Liver (tissue), 9 donors: ENCODE data around the gene TFE3. TPM values are rescaled to one million over a fixed set of nuclear protein-coding genes. Genes with fewer than 3 reads are reported as not detected.

Experiments
- DNase-seq: peaks from one replicate; pipeline ENCODE4 v3.0.0-alpha.2; 2017; ENCODE audit warnings: low spot score
- H3K27ac ChIP-seq, 2 donors: one replicate each; pipeline ENCODE4 v1.7.0; 2013; ENCODE audit warnings: inconsistent platforms in 2 of 2, low read length in 2 of 2, control low read depth in 1 of 2, low read depth in 1 of 2, mild to moderate bottlenecking in 1 of 2
- H3K27me3 ChIP-seq, 4 donors: one replicate each; pipeline versions ENCODE4 v1.6.1 to v1.7.0; 2013; ENCODE audit warnings: low read length in 3 of 4, inconsistent platforms in 1 of 4, mild to moderate bottlenecking in 1 of 4, moderate library complexity in 1 of 4; ENCODE audit not compliant: control insufficient read depth in 4 of 4, insufficient read depth in 4 of 4
- H3K36me3 ChIP-seq, 4 donors: one replicate each; pipeline versions ENCODE4 v1.6.1 to v1.7.0; 2013; ENCODE audit warnings: low read length in 3 of 4, mild to moderate bottlenecking in 3 of 4, low read depth in 1 of 4, moderate library complexity in 1 of 4; ENCODE audit not compliant: control insufficient read depth in 4 of 4, insufficient read depth in 3 of 4
- H3K4me1 ChIP-seq, 4 donors: one replicate each; pipeline versions ENCODE4 v1.6.1 to v1.7.0; 2013; ENCODE audit warnings: low read length in 3 of 4, mild to moderate bottlenecking in 3 of 4, moderate library complexity in 1 of 4; ENCODE audit not compliant: control insufficient read depth in 4 of 4, insufficient read depth in 4 of 4
- H3K4me3 ChIP-seq, 3 donors: one replicate each; pipeline versions ENCODE4 v1.6.1 to v1.7.0; 2013; ENCODE audit warnings: low read length in 3 of 3, control low read depth in 1 of 3, low read depth in 1 of 3, mild to moderate bottlenecking in 1 of 3
- H3K9ac ChIP-seq, 2 donors: one replicate each; pipeline ENCODE4 v1.7.0; 2013; ENCODE audit warnings: low read length in 2 of 2, mild to moderate bottlenecking in 2 of 2, moderate library complexity in 2 of 2, control low read depth in 1 of 2, low read depth in 1 of 2
- H3K9me3 ChIP-seq, 4 donors: one replicate each; pipeline versions ENCODE4 v1.6.1 to v1.7.0; 2013; ENCODE audit warnings: low read length in 3 of 4; ENCODE audit not compliant: control insufficient read depth in 4 of 4
- ATF3 ChIP-seq: IDR thresholded peaks from 2 replicates; pipeline ENCODE4 v1.6.1; 2016; ENCODE audit warnings: antibody characterized with exemption
- EGR1 ChIP-seq, 2 donors: IDR thresholded peaks; 2 replicates each; pipeline ENCODE4 v1.6.1; 2016 to 2018; ENCODE audit warnings: antibody characterized with exemption in 2 of 2, low read depth in 2 of 2
- FOXA1 ChIP-seq: IDR thresholded peaks from 2 replicates; pipeline ENCODE4 v1.6.1; 2016; ENCODE audit warnings: antibody characterized with exemption
- FOXA2 ChIP-seq: IDR thresholded peaks from 2 replicates; pipeline ENCODE4 v1.6.1; 2016; ENCODE audit warnings: antibody characterized with exemption
- GABPA ChIP-seq, 2 donors: IDR thresholded peaks in 1 of 2; conservative IDR thresholded peaks in 1 of 2; 2 replicates each; pipeline ENCODE4 v1.6.1; 2016; ENCODE audit warnings: antibody characterized with exemption in 2 of 2, mild to moderate bottlenecking in 1 of 2, moderate library complexity in 1 of 2
- HNF4A ChIP-seq, 2 donors: conservative IDR thresholded peaks; 2 replicates each; pipeline ENCODE4 v1.6.1; 2016; ENCODE audit warnings: antibody characterized with exemption in 2 of 2, mild to moderate bottlenecking in 2 of 2
- HNF4G ChIP-seq: IDR thresholded peaks from 2 replicates; pipeline ENCODE4 v1.6.1; 2016; ENCODE audit warnings: antibody characterized with exemption
- JUND ChIP-seq, 2 donors: IDR thresholded peaks; 2 replicates each; pipeline ENCODE4 v1.6.1; 2016; ENCODE audit warnings: antibody characterized with exemption in 2 of 2
- MAX ChIP-seq: IDR thresholded peaks from 2 replicates; pipeline ENCODE4 v1.6.1; 2016; ENCODE audit warnings: antibody characterized with exemption
- RAD21 ChIP-seq, 2 donors: IDR thresholded peaks; 2 replicates each; pipeline ENCODE4 v1.6.1; 2016; ENCODE audit warnings: antibody characterized with exemption in 2 of 2, mild to moderate bottlenecking in 2 of 2
- RXRA ChIP-seq, 2 donors: IDR thresholded peaks; 2 replicates each; pipeline ENCODE4 v1.6.1; 2017 to 2018; ENCODE audit warnings: antibody characterized with exemption in 2 of 2, mild to moderate bottlenecking in 1 of 2
- SP1 ChIP-seq: IDR thresholded peaks from 2 replicates; pipeline ENCODE4 v1.6.1; 2018; ENCODE audit warnings: antibody characterized with exemption, mild to moderate bottlenecking
- TAF1 ChIP-seq: conservative IDR thresholded peaks from 2 replicates; pipeline ENCODE4 v1.6.1; 2016; ENCODE audit warnings: antibody characterized with exemption, mild to moderate bottlenecking
- YY1 ChIP-seq: IDR thresholded peaks from 2 replicates; pipeline ENCODE4 v1.6.1; 2016; ENCODE audit warnings: antibody characterized with exemption, mild to moderate bottlenecking
- WGBS: extraction: QIAGEN DNeasy Blood & Tissue Kit; methylation state at CpG from one replicate; pipeline ENCODE4 v1.1.7; 2013; 5-methylcytosine and 5-hydroxymethylcytosine counted together
- polyA plus RNA-seq, 2 donors: library from polyadenylated mRNA; stranded (reverse) in 1 of 2; unstranded in 1 of 2; fragments of 200-250 nt in 1 of 2; fragments of >200 nt in 1 of 2; fragmentation: Nextera tagmentation in 1 of 2; extraction: Ambion mirVana in 1 of 2; gene quantifications; one replicate each; pipeline versions ENCODE4 v1.2.1 to v1.2.3, GENCODE V29; 2013 to 2015
- total RNA-seq, 2 donors: library from RNA; depleted of rRNA; stranded (reverse); fragments of >200 nt; gene quantifications; one replicate each; pipeline ENCODE4 v1.2.3, GENCODE V29; 2014
- TF ChIP-seq, protein P1 (sequence below): IDR thresholded peaks from 2 replicates; pipeline ENCODE4 v1.6.1; 2016; ENCODE audit warnings: antibody characterized with exemption, mild to moderate bottlenecking
- TF ChIP-seq, protein P2 (sequence below): IDR thresholded peaks from 2 replicates; pipeline ENCODE4 v1.6.1; 2016; ENCODE audit warnings: antibody characterized with exemption
- TF ChIP-seq, protein P3 (sequence below): fragments of 150-350 bp; IDR thresholded peaks from 2 replicates; pipeline ENCODE4 v1.5.1; 2017; ENCODE audit warnings: improper control_type of control experiment, low read depth, low read length; ENCODE audit not compliant: missing input control
- donor health status: healthy.
- donor health status: healthy.
- donor health status: healthy.
- donor health status: healthy.
- donor health status: healthy.

The TFE3 gene
- total and polyA plus RNA-seq, 4 donors = 8.6 to 22.4 (median 13.3) TPM

DNA sequence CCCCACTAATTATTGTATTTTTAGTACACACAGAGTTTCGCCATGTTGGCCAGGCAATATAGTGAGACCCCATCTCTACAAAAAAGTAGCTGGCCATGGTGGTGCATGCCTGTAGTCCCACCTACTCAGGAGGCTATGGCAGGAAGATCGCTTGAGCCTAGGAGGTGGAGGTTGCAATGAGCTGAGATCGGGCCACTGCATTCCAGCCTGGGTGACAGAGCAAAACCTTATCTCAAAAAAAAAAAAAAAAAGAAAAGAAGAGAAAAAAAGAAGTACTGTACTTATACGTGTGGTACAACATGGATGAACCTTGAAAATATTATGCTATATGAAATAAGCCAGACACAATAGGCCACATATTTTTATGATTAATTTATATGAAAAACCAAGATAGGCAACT lies 46.4 kb upstream of the TFE3 start:
- DNase-seq = no peak
- Histone ChIP-seq H3K9me3 (no peaks in the 10 kb centered on the region), H3K27me3 (no peaks in the 10 kb centered on the region), H3K27ac (no peak overlapping the region), H3K36me3 (no peaks in the 10 kb centered on the region), H3K4me1 (no peaks in the 10 kb centered on the region), H3K9ac (no peak overlapping the region), H3K4me3 (no peak overlapping the region)
- 90% methylated on average over 4 of the region's 4 CpGs for WGBS
- no peak for TF ChIP-seq FOXA2
- TF ChIP-seq SP1 = no peak
- no peak for TF ChIP-seq HNF4A (conservative IDR thresholded peaks at IDR 0.05)
- TF ChIP-seq HNF4G = no peak
- TF ChIP-seq GABPA (IDR thresholded peaks at IDR 0.05 in 1 of 2, conservative IDR thresholded peaks at IDR 0.05 in 1 of 2) = no peak
- no peak for TF ChIP-seq FOXA1
- TF ChIP-seq, protein P1, sequence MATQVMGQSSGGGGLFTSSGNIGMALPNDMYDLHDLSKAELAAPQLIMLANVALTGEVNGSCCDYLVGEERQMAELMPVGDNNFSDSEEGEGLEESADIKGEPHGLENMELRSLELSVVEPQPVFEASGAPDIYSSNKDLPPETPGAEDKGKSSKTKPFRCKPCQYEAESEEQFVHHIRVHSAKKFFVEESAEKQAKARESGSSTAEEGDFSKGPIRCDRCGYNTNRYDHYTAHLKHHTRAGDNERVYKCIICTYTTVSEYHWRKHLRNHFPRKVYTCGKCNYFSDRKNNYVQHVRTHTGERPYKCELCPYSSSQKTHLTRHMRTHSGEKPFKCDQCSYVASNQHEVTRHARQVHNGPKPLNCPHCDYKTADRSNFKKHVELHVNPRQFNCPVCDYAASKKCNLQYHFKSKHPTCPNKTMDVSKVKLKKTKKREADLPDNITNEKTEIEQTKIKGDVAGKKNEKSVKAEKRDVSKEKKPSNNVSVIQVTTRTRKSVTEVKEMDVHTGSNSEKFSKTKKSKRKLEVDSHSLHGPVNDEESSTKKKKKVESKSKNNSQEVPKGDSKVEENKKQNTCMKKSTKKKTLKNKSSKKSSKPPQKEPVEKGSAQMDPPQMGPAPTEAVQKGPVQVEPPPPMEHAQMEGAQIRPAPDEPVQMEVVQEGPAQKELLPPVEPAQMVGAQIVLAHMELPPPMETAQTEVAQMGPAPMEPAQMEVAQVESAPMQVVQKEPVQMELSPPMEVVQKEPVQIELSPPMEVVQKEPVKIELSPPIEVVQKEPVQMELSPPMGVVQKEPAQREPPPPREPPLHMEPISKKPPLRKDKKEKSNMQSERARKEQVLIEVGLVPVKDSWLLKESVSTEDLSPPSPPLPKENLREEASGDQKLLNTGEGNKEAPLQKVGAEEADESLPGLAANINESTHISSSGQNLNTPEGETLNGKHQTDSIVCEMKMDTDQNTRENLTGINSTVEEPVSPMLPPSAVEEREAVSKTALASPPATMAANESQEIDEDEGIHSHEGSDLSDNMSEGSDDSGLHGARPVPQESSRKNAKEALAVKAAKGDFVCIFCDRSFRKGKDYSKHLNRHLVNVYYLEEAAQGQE = no peak
- TF ChIP-seq ATF3 = no peak
- TF ChIP-seq TAF1 = no peak
- no peak for TF ChIP-seq MAX
- TF ChIP-seq RAD21 (IDR thresholded peaks at IDR 0.05) = no peak
- TF ChIP-seq RXRA (IDR thresholded peaks at IDR 0.05) = no peak
- no peak for TF ChIP-seq YY1
- TF ChIP-seq JUND (IDR thresholded peaks at IDR 0.05) = no peak
- TF ChIP-seq, protein P2, sequence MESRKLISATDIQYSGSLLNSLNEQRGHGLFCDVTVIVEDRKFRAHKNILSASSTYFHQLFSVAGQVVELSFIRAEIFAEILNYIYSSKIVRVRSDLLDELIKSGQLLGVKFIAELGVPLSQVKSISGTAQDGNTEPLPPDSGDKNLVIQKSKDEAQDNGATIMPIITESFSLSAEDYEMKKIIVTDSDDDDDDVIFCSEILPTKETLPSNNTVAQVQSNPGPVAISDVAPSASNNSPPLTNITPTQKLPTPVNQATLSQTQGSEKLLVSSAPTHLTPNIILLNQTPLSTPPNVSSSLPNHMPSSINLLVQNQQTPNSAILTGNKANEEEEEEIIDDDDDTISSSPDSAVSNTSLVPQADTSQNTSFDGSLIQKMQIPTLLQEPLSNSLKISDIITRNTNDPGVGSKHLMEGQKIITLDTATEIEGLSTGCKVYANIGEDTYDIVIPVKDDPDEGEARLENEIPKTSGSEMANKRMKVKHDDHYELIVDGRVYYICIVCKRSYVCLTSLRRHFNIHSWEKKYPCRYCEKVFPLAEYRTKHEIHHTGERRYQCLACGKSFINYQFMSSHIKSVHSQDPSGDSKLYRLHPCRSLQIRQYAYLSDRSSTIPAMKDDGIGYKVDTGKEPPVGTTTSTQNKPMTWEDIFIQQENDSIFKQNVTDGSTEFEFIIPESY = no peak
- TF ChIP-seq, protein P3, sequence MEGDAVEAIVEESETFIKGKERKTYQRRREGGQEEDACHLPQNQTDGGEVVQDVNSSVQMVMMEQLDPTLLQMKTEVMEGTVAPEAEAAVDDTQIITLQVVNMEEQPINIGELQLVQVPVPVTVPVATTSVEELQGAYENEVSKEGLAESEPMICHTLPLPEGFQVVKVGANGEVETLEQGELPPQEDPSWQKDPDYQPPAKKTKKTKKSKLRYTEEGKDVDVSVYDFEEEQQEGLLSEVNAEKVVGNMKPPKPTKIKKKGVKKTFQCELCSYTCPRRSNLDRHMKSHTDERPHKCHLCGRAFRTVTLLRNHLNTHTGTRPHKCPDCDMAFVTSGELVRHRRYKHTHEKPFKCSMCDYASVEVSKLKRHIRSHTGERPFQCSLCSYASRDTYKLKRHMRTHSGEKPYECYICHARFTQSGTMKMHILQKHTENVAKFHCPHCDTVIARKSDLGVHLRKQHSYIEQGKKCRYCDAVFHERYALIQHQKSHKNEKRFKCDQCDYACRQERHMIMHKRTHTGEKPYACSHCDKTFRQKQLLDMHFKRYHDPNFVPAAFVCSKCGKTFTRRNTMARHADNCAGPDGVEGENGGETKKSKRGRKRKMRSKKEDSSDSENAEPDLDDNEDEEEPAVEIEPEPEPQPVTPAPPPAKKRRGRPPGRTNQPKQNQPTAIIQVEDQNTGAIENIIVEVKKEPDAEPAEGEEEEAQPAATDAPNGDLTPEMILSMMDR = no peak
- TF ChIP-seq EGR1 (IDR thresholded peaks at IDR 0.05; ENCODE audit: low read depth in 2 of 2) = no peak
